ENCODE measurements around the gene SNX14. TPM values are rescaled to one million over a fixed set of nuclear protein-coding genes. Genes with fewer than 3 reads are reported as not detected.
A peak's percentile ranks its signal among the peaks of the same experiment; 100 is the strongest.

Gene SNX14
- total RNA-seq, 1 experiment from 2014 or later, result 84.8 TPM

GRCh38 chr6:85640821-85641220, 47.2 kb upstream of the SNX14 start:
- Histone ChIP-seq H4K20me1 (ENCODE audit: insufficient read depth) (peaks cover 48% of the 10 kb centered on the region), H3K27ac (ENCODE audit: low read depth, low read length) (no peak overlapping the region)
- intact Hi-C loops (cut with micrococcal nuclease), result no loop called here

More at GRCh38 chr6:85640821-85641220, 47.2 kb upstream of the SNX14 start:
- ChIA-PET CTCF (no interaction called here), POLR2A (interaction anchor here (1.9 to 8.5 kb wide), 2 partner anchors 13 to 35 kb away, joined by 4 to 192 read pairs; no protein-coding TSS in a partner anchor), RAD21 (ENCODE audit: low non-redundant PET in 1 of 2, low total read pairs in 2 of 2, uncharacterized antibody in 2 of 2, unreplicated experiment in 2 of 2) (no interaction called here)
- Histone ChIP-seq H3K9me2 (ENCODE audit: insufficient read depth) (no peaks in the 10 kb centered on the region), H3K4me3 (replicated peaks in 1 of 2; ENCODE audit: low read depth in 1 of 2, low read length in 2 of 2) (peak overlapping the region; percentile 98 to 99), H2AFZ (ENCODE audit: low read depth, low read length, poor library complexity, severe bottlenecking) (no peak overlapping the region), H3K36me3 (ENCODE audit: control insufficient read depth in 1 of 2, insufficient read depth in 2 of 2, low read length in 2 of 2) (peaks cover 41 to 60% of the 10 kb centered on the region in 2 experiments), H3K27me3 (ENCODE audit: insufficient read depth, low read length) (no peaks in the 10 kb centered on the region), H3K9ac (ENCODE audit: low read length) (peak overlapping the region; percentile 100), H3K4me2 (ENCODE audit: low read length) (peak overlapping the region; percentile 89), H3K4me1 (ENCODE audit: control insufficient read depth in 1 of 2, insufficient read depth in 2 of 2, low read length in 2 of 2) (peaks cover 9 to 35% of the 10 kb centered on the region in 2 experiments; a peak in 3 of 4 replicates), H3K79me2 (ENCODE audit: insufficient read depth, low read length) (peaks cover 72% of the 10 kb centered on the region), H3K9me3 (ENCODE audit: control insufficient read depth in 1 of 2, insufficient read depth in 1 of 2, low read depth in 1 of 2, low read length in 2 of 2) (no peaks in the 10 kb centered on the region)
- TF ChIP-seq FOSL1 (IDR thresholded peaks at IDR 0.05; ENCODE audit: low read depth), result no peak
- no peak for TF ChIP-seq REST (IDR thresholded peaks at IDR 0.05; ENCODE audit: low read depth)
- TF ChIP-seq CEBPB (IDR thresholded peaks at IDR 0.05; ENCODE audit: low read depth), result no peak
- TF ChIP-seq POLR2AphosphoS5 (IDR thresholded peaks at IDR 0.05; ENCODE audit: low read depth, low read length), result no peak
- no peak for TF ChIP-seq EGR1 (IDR thresholded peaks at IDR 0.05; ENCODE audit: low read depth)
- no peak for TF ChIP-seq MAX (IDR thresholded peaks at IDR 0.05)
- no peak for TF ChIP-seq CTCF (IDR thresholded peaks at IDR 0.05 in 2 of 3, conservative IDR thresholded peaks at IDR 0.05 in 1 of 3; ENCODE audit: borderline replicate concordance in 1 of 3, insufficient read depth in 1 of 3, low read depth in 2 of 3, low read length in 2 of 3)
- no peak for TF ChIP-seq SRF (IDR thresholded peaks at IDR 0.05; ENCODE audit: low read depth)
- no peak for TF ChIP-seq ATF3 (IDR thresholded peaks at IDR 0.05)
- no peak for TF ChIP-seq ZBTB33 (IDR thresholded peaks at IDR 0.05; ENCODE audit: extremely low read depth, insufficient replicate concordance, low read length)
- no peak for TF ChIP-seq JUND (IDR thresholded peaks at IDR 0.05)
- TF ChIP-seq TCF7L2 (IDR thresholded peaks at IDR 0.05; ENCODE audit: borderline replicate concordance, extremely low read depth, insufficient read depth, insufficient read length), result no peak
- no peak for TF ChIP-seq YY1 (IDR thresholded peaks at IDR 0.05; ENCODE audit: extremely low read depth, insufficient replicate concordance, low read depth, low read length)
- TF ChIP-seq ZFX (IDR thresholded peaks at IDR 0.05), result no peak
- TF ChIP-seq SP1 (IDR thresholded peaks at IDR 0.05; ENCODE audit: low read depth), result no peak
- no peak for TF ChIP-seq EZH2 (IDR thresholded peaks at IDR 0.05)
- TF ChIP-seq RAD21 (IDR thresholded peaks at IDR 0.05; ENCODE audit: low read depth), result no peak
- no peak for TF ChIP-seq POLR2A (IDR thresholded peaks at IDR 0.05; ENCODE audit: borderline replicate concordance, extremely low read depth, insufficient read depth, insufficient read length)
- BruUV-seq (replicated peaks), result no TSS peak
- no peak for ATAC-seq
- no peak for DNase-seq (ENCODE audit: low read depth, low spot score)
